DMS 273 (cell line): ENCODE measurements around the gene ACIN1.
A peak's percentile ranks its signal among the peaks of the same experiment; 100 is the strongest.

Experiments used
- DNase-seq: peaks from one replicate; lab custom pipeline; 2025; ENCODE audit not compliant: unreplicated experiment; lab: John Stamatoyannopoulos, UW

Gene ACIN1

DNA sequence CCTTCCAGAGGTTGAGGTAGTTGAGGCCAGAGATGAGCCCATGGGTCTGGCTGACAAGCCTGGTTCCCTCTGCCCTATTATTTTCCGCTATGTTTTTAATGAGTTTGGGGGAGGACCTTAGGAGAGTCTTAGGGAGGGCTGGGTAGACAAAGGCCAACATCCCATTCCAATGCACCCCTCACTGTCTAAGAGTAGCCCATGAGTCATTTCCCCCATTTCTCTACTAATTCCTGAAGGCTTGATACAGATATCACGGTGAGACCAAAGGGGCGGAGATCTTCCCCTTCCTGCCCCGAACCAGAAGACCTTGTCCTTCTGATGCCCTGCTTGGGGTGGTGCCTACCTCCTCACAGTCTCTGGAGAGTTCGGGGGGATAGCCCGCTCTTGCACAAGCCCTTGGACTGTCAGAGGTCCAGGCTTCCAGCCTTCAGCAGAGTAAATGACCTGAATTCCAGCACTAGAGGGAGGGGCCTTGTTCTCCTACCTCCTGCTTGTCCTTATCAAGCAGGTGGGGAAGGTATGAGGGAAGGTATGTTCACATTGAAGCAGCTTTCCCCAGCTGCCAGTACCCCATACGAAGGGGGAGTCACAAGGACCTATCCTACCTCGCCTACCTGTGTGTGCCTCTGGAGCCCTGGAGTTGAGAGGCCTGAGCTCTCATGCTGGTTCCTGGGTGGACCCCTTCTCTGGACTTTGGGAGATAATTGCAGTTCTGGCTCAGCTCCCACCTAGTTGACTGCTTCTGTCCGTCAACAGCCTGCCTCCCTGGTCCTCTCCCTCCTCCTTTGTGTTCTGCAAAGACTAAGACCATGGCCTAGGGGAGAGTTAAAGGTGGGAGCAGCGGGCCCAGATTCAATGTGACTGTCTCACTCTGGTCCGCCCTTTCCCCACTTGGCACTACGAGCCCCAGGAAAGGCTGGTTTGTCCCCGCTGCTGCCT is 49.2 kb downstream of the ACIN1 start:
- DNase-seq, result no peak

DNA sequence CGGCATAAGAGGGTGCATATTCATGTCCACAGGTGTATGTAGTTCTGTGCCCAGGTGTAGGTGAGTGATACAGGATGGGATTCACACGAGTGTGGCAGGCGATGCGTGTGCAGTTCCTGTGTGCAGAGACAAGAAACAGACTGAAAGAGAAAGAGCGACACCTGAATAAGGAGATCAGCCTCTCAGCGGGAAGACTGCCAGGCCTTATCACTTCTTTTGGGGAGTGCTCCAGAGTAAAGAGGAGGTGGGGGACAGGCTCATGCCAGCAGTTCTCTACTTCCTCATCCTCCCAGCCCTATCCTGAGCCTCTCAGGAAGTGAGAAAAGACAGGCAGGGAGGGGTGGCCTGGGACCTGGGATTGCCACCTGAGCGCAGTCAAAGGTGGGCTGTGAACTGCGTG is 50.1 kb downstream of the ACIN1 start:
- no peak for DNase-seq

DNA sequence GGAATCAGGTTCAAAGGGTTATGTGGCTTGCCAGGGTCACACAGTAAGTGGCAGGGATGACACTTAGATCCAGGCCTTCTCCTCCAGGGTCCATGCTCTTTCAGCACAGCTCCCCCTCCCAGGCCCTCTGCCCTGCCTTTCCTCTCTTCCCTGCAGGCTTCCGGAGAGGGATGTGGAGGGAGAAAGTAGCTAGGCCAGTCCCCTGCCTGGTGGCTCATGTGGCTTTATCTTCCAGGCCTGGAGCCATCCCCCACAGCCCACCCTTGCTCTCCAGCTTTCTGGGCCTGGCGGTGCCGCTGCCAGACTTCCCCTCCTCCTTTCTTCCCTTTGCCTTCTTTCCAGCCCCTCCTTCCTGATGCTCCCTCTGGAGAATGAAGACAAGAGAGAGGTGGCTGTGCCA is 51.2 kb downstream of the ACIN1 start:
- no peak for DNase-seq

DNA sequence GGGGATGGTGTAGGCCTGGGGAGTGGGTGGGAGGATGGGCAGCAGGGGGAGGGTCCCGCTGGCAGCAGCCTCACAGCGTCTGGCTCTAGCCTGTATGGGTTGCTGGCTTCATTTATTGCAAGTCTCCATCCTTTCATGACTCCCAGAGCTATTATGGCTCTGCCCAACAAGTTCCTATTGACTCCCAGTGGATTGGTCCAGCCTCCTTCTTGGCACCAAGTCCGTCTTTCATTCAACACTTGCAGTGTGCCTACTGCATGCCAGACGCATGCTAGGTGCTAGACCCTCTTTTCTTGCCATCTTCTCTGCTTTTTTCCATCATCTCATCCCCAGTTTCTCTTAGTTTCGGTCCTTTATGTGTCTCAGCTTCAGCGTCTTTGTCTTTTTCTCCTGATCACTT is 51.8 kb downstream of the ACIN1 start:
- no peak for DNase-seq

DNA sequence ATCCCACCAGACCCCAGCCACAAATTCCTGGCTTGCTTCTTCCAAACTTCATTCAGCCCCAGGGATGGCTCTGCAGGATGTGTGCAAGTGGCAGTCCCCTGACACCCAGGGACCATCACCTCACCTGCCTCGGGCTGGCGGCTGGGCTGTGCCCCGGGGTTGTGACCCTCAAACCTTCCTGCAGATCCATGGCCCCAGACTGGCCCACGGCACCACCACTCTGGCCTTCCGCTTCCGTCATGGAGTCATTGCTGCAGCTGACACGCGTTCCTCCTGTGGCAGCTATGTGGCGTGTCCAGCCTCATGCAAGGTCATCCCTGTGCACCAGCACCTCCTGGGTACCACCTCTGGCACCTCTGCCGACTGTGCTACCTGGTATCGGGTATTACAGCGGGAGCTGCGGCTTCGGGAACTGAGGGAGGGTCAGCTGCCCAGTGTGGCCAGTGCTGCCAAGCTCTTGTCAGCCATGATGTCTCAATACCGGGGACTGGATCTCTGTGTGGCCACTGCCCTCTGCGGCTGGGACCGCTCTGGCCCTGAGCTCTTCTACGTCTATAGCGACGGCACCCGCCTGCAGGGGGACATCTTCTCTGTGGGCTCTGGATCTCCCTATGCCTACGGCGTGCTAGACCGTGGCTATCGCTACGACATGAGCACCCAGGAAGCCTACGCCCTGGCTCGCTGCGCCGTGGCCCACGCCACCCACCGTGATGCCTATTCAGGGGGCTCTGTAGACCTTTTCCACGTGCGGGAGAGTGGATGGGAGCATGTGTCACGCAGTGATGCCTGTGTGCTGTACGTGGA is 52.6 kb downstream of the ACIN1 start, which contains the start of gene PSMB11:
Gene PSMB11 (plus strand): TSS at position 51 of the 804 bp plus-strand sequence. CDS start 14 bp downstream, at position 65.
- DNase-seq, result no peak

DNA sequence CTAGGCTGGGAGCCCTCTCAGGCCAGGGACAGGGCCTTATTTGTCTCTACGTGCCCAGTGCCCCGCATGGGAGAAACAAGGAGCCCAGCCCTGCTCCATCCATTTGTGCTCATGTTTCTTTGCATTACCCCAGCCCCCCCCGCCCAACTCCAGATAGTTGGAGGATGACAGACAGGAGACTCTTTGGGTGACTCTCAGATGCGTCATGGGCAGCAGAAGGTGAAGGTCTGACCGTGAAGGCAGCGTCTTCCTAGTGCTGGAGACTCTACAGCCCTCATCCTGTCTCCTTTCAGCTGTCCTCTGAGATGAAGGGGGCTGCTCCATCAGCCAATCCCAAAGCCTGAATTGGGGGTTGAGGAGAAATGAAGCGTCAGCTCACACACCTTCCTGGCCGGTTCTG is 53.2 kb downstream of the ACIN1 start:
- DNase-seq, result no peak

DNA sequence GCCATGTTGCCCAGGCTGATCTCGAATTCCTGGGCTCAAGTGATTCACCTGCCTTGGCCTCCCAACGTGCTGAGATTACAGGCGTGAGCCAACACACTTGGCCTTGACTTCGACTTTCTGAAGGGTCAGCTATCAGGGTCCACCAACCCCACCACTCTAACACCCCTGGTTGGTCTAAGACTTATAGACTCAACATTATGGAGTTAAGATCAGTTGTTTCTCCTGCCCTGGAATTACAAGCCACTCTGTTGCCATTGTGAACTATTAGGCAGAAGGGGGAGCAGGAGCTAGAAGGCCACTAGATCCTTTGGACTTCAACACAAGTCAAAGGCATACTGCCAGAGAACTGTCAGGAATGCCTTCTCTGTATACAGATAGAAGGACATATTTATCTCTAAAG is 54.8 kb downstream of the ACIN1 start:
- DNase-seq, result no peak

DNA sequence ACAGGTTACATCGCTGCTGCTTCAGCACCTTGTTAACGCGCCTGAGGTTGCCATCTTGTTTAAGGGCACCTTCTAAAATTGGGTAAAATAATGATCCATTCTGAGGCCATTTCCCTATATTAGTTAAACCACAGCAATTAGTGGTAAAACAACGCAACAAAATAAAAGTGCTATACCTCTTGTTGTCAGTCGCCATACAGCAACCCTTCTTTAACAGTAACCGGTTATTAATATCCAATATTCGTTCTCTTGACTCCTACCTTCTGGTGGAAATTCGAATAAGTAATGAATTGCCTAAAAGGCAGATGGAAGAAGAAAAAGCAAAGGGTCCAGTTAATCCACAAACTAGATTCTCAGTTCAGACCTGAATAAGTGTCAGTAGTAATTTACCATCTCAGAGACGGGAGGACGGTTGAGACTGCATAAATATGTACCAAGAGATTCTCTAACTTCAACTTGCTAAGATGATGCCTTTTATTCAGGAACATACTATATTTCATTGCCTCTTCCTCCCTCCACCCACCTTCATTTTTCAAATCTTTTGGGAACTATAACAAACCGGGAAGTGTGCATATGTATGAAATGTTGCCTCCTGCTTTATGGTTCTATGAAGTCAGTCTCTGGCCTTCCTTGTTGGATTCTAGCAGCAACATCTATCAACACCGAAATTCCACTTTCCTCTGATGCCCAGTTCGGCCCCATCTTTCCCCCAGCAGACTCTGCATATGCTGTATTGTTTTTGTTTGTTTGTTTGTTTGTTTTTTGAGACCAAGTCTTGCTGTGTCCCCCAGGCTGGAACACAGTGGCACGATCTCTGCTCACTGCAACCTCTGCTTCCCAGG is 59.4 kb downstream of the ACIN1 start:
- DNase-seq, result no peak

DNA sequence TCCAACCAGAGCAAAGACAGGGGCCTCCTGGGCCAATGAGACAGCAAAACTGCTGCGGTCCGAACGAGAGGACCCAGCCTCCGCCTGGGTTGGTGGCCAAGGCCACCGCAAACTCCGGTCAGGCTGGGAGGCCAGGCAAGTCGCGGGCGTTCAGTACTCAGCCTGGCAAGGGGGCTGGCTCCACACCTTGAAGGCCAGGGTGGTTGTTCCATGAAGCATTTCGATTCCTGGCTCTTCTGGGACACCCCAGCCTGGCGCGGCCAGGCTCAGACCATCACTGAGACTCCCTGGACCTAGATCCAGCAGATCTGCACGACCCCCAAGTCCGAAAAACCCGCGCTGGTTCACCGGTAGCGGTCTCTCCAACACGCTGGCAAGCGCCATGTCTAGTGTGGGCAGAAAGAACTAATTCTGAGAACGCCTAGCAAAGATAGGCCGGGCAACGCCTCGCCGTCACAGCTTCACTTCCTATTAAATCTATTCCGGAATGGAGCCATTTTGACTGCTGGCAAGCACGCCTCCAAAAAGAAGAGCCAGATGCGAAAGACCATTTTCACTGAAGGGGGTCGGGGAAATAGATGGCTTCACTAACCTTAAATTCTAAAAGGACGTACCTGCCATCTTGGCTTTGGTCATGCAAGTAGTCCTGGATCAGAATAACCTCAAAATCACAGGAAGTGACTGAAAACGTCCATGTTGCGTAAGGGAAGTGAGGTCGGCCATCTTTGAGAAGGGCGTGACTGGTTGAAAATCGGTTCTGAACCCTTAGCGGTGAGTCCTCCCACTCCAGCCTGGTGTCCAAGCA is 60.2 kb downstream of the ACIN1 start, which contains the start of gene PSMB5:
Gene PSMB5 (minus strand): TSS at position 403 of the 805 bp plus-strand sequence. CDS start 19 bp downstream, at position 384.
- DNase-seq, result no peak

DNA sequence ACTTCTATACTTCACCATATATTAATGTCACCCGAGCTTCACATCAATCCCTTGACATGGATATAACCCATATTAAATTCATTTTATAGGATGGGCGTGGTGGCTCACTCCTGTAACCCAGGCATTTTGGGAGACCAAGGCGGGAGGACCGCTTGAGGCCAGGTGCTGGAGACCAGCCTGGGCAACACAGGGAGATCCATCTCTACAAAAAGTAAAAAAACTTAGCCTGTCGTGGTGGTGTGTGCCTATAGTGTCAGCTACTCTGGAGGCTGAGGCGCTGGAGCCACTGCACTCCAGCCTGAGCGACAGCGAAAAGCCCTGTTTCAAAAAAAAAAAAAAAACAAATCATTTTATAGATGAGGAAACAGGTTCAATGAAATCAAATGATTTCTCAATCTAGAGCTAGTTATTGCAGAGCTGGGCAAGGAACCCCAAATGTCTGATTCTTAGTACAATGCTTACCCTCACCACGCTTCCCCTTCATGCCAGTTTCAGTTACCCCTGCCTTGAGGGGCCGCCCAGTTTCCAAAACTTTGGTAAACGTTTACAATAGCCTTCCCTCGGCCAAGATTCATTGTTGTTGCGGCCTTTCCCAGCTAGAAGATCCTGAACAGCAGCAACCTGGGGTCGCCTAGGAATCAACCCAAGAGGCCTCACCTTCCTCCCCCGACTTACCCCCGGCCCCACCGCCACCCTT is 61.0 kb downstream of the ACIN1 start:
- DNase-seq, result no peak

DNA sequence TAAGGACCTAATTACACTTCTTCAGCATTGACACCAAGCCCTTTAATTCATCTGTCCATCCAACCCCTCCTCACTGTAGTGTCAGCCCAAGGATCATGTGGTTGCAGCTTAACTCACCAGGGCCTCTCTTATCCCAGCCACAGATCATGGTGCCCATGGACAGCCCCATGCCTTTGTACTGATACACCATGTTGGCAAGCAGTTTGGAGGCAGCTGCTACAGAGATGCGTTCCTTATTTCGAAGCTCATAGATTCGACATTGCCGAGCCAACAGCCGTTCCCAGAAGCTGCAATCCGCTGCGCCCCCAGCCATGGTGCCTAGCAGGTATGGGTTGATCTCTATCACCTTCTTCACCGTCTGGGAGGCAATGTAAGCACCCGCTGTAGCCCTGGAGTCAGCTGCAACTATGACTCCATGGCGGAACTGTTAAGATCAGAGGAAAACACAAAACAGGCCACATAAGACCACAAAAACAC is 61.6 kb downstream of the ACIN1 start:
- DNase-seq, result no peak

DNA sequence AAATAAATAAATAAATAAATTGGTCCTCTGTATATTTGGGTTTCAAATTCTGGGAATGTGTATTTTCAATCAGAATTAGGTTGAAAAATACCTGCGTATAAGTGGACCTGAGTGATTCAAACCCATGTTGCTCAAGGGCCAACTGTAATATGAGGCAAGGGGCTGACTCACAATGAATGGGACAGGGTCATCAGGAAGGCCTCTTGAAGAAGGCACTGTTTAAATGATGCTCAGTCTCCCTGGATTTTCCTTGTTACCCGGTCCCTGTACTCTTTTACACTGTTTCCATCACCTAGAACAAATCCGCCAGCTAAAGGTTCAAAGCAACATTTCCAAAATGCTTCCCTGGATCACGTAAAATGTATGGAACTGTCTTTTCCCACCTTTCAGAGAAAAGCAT is 64.0 kb downstream of the ACIN1 start:
- DNase-seq, result no peak

DNA sequence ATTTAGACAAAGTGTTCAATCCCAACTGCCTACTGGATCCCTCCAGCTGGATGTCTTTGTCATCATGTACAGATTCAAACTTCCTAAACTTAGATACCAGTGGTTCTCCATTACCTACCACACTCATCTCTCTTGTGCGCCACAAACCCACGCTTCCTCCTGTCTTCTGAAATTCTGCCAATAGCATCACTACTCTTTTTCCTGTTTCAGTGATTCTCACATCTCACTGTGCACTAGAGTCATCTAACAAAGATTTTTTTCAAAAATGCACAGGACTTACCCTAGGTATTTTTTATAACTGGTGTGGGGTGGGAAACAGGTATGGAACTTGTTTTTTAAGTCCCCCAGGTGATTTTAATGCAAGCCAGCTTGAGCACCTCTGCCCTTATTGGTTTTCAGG is 66.1 kb downstream of the ACIN1 start:
- DNase-seq, result no peak

DNA sequence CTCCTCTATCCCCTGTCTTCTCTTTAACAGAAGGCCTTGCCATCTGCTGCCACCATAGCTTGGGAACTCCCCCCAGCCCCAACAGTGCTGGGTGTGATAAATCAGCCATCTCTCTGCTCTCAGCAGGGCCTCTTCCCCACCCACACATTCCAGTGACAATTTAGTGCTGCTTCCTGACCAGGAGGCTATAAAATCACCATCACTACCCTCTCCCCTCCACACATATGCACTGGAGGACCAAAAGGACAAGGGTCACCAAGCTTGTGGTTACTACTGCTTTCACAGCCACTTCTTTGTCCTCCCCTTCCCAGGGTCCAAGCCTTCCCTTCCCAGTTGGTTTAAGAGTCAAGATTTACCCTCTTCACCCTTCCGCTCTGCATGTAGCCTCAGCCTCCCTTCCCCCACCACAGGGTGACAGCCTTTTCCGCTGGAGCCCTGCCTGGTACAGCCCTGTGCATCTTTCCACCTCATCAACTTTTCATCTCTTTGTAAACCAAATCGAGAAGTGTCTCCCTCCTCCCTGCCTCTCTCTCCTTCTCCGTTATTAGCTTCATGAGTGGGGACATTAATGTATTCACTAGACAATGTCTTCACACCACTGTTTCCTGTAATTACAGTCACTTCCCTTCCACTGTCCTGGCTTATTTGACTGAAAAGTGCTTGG is 69.7 kb downstream of the ACIN1 start:
- DNase-seq, result peak; percentile 89

DNA sequence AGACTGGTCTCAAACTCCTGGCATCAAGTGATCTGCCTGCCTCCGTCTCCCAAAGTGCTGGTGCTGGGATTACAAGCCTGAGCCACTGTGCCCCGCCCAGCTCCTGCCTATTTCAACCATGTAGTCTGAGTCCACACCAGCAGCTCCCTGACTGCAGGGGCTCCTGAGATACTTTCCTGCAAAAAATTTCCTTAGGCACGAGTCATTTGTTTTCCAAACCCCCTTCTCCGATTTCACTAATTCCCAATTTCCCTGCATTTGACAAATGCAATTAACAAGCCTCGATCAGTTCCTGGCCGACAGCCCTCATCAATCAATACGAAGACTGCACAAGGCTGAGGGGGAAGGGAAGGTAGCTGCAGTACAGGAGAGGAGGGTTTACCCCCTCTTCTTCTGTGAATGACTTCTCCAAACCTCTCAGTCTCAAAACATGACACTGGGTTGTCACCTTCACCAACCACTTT is 70.3 kb downstream of the ACIN1 start:
- DNase-seq, result peak; percentile 58

DNA sequence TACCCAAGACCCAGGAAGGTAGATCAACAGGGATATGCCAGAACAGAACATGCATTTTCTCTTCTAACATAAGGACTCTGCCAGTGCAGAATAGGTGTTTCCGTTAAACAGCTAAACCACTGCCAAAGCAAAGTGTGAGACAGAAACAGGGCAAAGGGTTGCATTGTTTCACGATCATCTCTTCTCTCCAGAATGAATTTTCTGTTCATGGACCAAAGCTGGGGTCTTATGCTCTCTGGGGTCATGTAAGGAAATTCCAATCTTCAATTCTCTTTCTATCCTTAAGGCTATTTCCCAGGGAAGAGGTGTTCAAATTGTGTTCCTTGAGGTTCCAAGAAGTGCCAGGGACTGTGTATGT is 71.2 kb downstream of the ACIN1 start:
- DNase-seq, result no peak

DNA sequence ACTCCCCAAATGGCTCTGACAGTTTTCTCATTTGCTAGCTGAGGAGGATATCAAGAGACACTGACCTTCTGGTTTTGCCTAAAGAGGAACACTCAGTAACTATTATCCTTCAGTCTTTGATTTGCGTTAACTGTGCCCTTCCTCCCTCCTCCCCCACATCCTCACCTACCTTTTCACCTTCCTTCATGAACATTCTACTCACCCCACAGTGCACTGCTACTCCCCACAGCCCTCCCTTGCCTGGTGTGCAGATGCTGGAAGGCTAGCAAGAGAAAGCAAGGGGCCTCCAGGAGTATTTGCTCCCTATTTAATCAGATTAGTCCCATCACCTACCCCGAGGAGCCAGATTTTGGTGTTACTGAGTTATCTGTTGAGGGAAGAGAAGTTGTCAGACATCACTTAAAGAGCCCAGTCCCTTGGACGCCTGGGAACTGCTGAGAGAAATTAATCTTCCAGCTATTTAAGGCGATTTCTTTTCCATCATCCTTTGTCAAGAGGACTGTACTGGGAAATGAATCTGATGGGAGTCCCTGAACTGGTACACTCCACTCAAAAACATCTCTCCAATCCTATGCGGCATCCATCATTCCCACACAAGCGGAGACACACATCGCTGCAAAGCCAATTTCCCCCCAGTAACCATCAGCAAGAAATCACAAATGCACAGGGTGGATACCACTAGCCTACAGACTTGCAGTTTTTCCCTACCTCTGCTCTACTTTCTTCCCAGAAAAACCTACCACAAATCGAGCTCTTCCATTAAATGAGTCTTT is 71.7 kb downstream of the ACIN1 start:
- DNase-seq, result no peak

DNA sequence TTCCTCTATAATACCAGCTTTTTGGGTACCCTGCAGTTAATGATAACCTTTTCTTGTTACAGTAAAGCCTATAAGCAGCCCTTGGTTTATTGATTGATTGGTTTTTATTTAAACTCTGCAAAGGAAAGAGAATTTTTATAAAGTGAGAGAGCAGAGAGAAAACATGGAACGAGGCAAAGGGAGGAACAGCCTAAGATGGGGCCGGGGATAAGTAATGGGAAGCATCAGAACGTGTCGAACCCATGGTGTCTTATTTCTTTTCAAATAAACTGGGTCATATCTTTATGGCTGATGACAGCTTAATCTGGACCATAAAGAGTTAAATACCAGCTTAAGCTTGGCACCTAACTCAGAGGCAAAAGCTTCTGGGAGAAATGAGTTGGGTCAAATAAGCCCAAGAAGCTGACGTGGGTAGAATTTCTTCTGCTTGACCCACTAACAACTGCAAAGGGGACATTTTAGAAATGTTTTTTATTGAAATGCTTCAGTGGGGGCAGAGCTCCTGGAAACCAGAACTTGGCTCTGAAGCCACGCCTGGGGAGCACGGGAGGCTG is 73.0 kb downstream of the ACIN1 start:
- DNase-seq, result no peak
